Erythroblast (primary cell): ENCODE results near the gene USP10.

ENCODE experiments used
- DNase-seq, 2 experiments: peaks; one replicate each; lab custom pipeline; 2025; lab: John Stamatoyannopoulos, UW
- GATA1 ChIP-seq: IDR thresholded peaks from 2 replicates; pipeline ENCODE4 v1.6.1; 2011; ENCODE audit warnings: low read depth, mild to moderate bottlenecking, control low read depth, low read length, moderate library complexity
- POLR2A ChIP-seq: IDR thresholded peaks from 2 replicates; pipeline ENCODE4 v1.6.1; 2011; ENCODE audit warnings: mild to moderate bottlenecking, low read length

USP10 gene

GRCh38 chr16:84699147-84699711 is 571 bp upstream of the USP10 start:
- no peak for TF ChIP-seq POLR2A
- TF ChIP-seq GATA1: no peak
- peak; percentile 55 to 60 for DNase-seq

- no peak for TF ChIP-seq POLR2A
- no peak for TF ChIP-seq GATA1
- DNase-seq: peak; percentile 61 to 73
Measured at GRCh38 chr16:84700446-84701300, 873 bp downstream of the USP10 start.

GRCh38 chr16:84703681-84704080 is 3.9 kb downstream of the USP10 start:
- TF ChIP-seq POLR2A: no peak
- TF ChIP-seq GATA1: no peak

GRCh38 chr16:84704253-84704652 is 4.5 kb downstream of the USP10 start:
- TF ChIP-seq POLR2A (no peak), GATA1 (no peak)
- DNase-seq: no peak

More at GRCh38 chr16:84703681-84704080, 3.9 kb downstream of the USP10 start:
- no peak for DNase-seq

- TF ChIP-seq GATA1: no peak
- no peak for TF ChIP-seq POLR2A
Measured at GRCh38 chr16:84706856-84707255, 7.1 kb downstream of the USP10 start.

GRCh38 chr16:84709609-84710008 is 9.8 kb downstream of the USP10 start:
- DNase-seq: no peak
- no peak for TF ChIP-seq POLR2A

More at GRCh38 chr16:84706856-84707255, 7.1 kb downstream of the USP10 start:
- DNase-seq: no peak

- no peak for TF ChIP-seq GATA1
- TF ChIP-seq POLR2A: no peak
- DNase-seq: no peak
Measured at GRCh38 chr16:84710686-84711085, 10.9 kb downstream of the USP10 start.

- TF ChIP-seq GATA1: no peak
- TF ChIP-seq POLR2A: no peak
- no peak for DNase-seq
Measured at GRCh38 chr16:84712138-84712671, 12.4 kb downstream of the USP10 start.

- TF ChIP-seq POLR2A (no peak), GATA1 (no peak)
- DNase-seq: no peak
Measured at GRCh38 chr16:84712801-84713775, 13.3 kb downstream of the USP10 start.

GRCh38 chr16:84714028-84714427 is 14.2 kb downstream of the USP10 start:
- TF ChIP-seq POLR2A: no peak
- no peak for TF ChIP-seq GATA1
- DNase-seq: no peak

GRCh38 chr16:84715424-84715823 is 15.6 kb downstream of the USP10 start:
- TF ChIP-seq GATA1: no peak
- TF ChIP-seq POLR2A: no peak
- DNase-seq: no peak

GRCh38 chr16:84715854-84716253 is 16.1 kb downstream of the USP10 start:
- DNase-seq: no peak
- TF ChIP-seq GATA1 (no peak), POLR2A (no peak)

GRCh38 chr16:84716740-84717139 is 16.9 kb downstream of the USP10 start:
- DNase-seq: no peak
- no peak for TF ChIP-seq POLR2A
- TF ChIP-seq GATA1: no peak
